HepG2 (cell line): Measurements from ENCODE around the gene SLC6A6. TPM values are rescaled to one million over a fixed set of nuclear protein-coding genes. Genes with fewer than 3 reads are reported as not detected.

Experiments used
- ATAC-seq: fragments of 200-7000 bp; cut with Tn5 transposase; 3 replicates; pipeline ENCODE4 v1.9.1; 2020; ENCODE audit warnings: mild to moderate bottlenecking, moderate library complexity
- BruUV-seq: library from RNA; stranded (reverse); fragments of 400-500 nt; replicated peaks from 2 replicates; lab custom pipeline; 2021; lab: Mats Ljungman, UMichigan
- CTCF ChIA-PET: fragments of 300-600 bp; formaldehyde crosslinking; extraction: SDS; loops from one replicate; lab custom pipeline; 2021; ENCODE audit warnings: low total read pairs, inconsistent platforms, low intra/inter-chr PET ratio; lab: Yijun Ruan, JAX
- POLR2A ChIA-PET: fragments of 350-600 bp; sonication (Branson Sonifier 250); formaldehyde crosslinking; loops from one replicate; lab custom pipeline; 2020; ENCODE audit warnings: antibody characterized with exemption, inconsistent platforms; lab: Yijun Ruan, JAX
- DNase-seq: peaks from one replicate; pipeline ENCODE4 v3.0.0-alpha.2; 2015; ENCODE audit warnings: low spot score
- FAIRE-seq: peaks from 3 replicates; lab custom pipeline; 2011; peaks lifted over from hg19 to GRCh38; lab: Jason Lieb, UNC
- H2AFZ ChIP-seq: one replicate; pipeline ENCODE4 v1.6.1; 2011; ENCODE audit warnings: low read length, inconsistent platforms
- H3K27ac ChIP-seq: fragments of 300-600 bp; 3 replicates; pipeline ENCODE4 v1.8.0; 2011; ENCODE audit warnings: mixed run types, mild to moderate bottlenecking, mixed read lengths, low read length, inconsistent platforms; ENCODE audit not compliant: insufficient read depth; ENCODE audit errors: extremely low read length
- H3K27me3 ChIP-seq, 2 experiments: fragments of 200-600 bp in 1 of 2; 2 replicates in 1 of 2; 3 replicates in 1 of 2; pipeline versions ENCODE4 v1.6.0 to v1.8.0; 2011; ENCODE audit warnings: low read length in 2 of 2, mild to moderate bottlenecking in 2 of 2, moderate library complexity in 2 of 2, inconsistent platforms in 1 of 2; ENCODE audit not compliant: insufficient read depth in 2 of 2, control insufficient read depth in 1 of 2
- H3K36me3 ChIP-seq, 2 experiments: fragments of 200-600 bp in 1 of 2; replicated peaks in 1 of 2; 2 replicates in 1 of 2; 3 replicates in 1 of 2; pipeline versions ENCODE4 v1.5.1 to v1.8.0; 2011; ENCODE audit warnings: low read length in 2 of 2, inconsistent platforms in 1 of 2; ENCODE audit not compliant: insufficient read depth in 2 of 2, control insufficient read depth in 1 of 2
- H3K4me1 ChIP-seq: 2 replicates; pipeline ENCODE4 v1.5.1; 2012; ENCODE audit warnings: low read length, inconsistent platforms; ENCODE audit not compliant: insufficient read depth
- H3K4me2 ChIP-seq: 2 replicates; pipeline ENCODE4 v1.6.0; 2011; ENCODE audit warnings: low read depth, low read length, inconsistent platforms
- H3K4me3 ChIP-seq, 3 experiments: fragments of 200-600 bp in 1 of 3; sonication (generic), shearing (Covaris generic) in 1 of 3; replicated peaks in 1 of 3; 2 replicates each; pipeline ENCODE4 v1.5.1; 2011 to 2016; ENCODE audit warnings: low read length in 3 of 3, inconsistent platforms in 2 of 3, low read depth in 2 of 3, mild to moderate bottlenecking in 2 of 3, control low read depth in 1 of 3, mixed read lengths in 1 of 3; ENCODE audit not compliant: insufficient read depth in 1 of 3
- H3K79me2 ChIP-seq: one replicate; pipeline ENCODE4 v1.6.1; 2011; ENCODE audit warnings: low read length, inconsistent platforms; ENCODE audit not compliant: insufficient read depth
- H3K9ac ChIP-seq: 2 replicates; pipeline ENCODE4 v1.6.0; 2011; ENCODE audit warnings: mild to moderate bottlenecking, low read depth, low read length, inconsistent platforms; ENCODE audit not compliant: insufficient read depth
- H3K9me3 ChIP-seq: 2 replicates; pipeline ENCODE4 v1.5.1; 2012; ENCODE audit warnings: mild to moderate bottlenecking, low read length
- H4K20me1 ChIP-seq: 2 replicates; pipeline ENCODE4 v1.6.0; 2011; ENCODE audit warnings: inconsistent platforms, mild to moderate bottlenecking, low read length, moderate library complexity; ENCODE audit not compliant: insufficient read depth
- ARID4A ChIP-seq: sonication (generic); formaldehyde crosslinking; IDR thresholded peaks from 2 replicates; pipeline ENCODE4 v1.5.0; 2020; ENCODE audit warnings: mild to moderate bottlenecking, missing genetic modification reagents, borderline replicate concordance
- ATAD3A ChIP-seq: sonication (generic); formaldehyde crosslinking; IDR thresholded peaks from 2 replicates; pipeline ENCODE4 v1.4.0; 2020; ENCODE audit warnings: missing genetic modification reagents
- FOXC1 ChIP-seq: sonication (generic); formaldehyde crosslinking; IDR thresholded peaks from 2 replicates; pipeline ENCODE4 v1.8.0; 2022; ENCODE audit warnings: mild to moderate bottlenecking, missing genetic modification reagents, borderline replicate concordance
- GTF3A ChIP-seq: sonication (generic); formaldehyde crosslinking; conservative IDR thresholded peaks from 2 replicates; pipeline ENCODE4 v1.4.0; 2020; ENCODE audit warnings: mild to moderate bottlenecking, missing genetic modification reagents
- HMGA1 ChIP-seq: sonication (generic); formaldehyde crosslinking; conservative IDR thresholded peaks from 2 replicates; pipeline ENCODE4 v1.4.0; 2020; ENCODE audit warnings: missing genetic modification reagents
- NFIC ChIP-seq: IDR thresholded peaks from 2 replicates; pipeline ENCODE4 v1.6.1; 2012; ENCODE audit warnings: mild to moderate bottlenecking, low read length, inconsistent platforms
- NFKB2 ChIP-seq: sonication (generic); formaldehyde crosslinking; IDR thresholded peaks from 2 replicates; pipeline ENCODE4 v1.4.0; 2020; ENCODE audit warnings: missing genetic modification reagents, borderline replicate concordance
- SIX1 ChIP-seq: sonication (generic); formaldehyde crosslinking; IDR thresholded peaks from 2 replicates; pipeline ENCODE4 v1.4.0; 2020; ENCODE audit warnings: missing genetic modification reagents, borderline replicate concordance
- SKIL ChIP-seq: sonication (generic); formaldehyde crosslinking; IDR thresholded peaks from 2 replicates; pipeline ENCODE4 v1.8.0; 2022; ENCODE audit warnings: missing genetic modification reagents, mild to moderate bottlenecking, moderate library complexity, borderline replicate concordance
- SMC3 ChIP-seq: IDR thresholded peaks from 2 replicates; pipeline ENCODE4 v1.6.1; 2011; ENCODE audit warnings: low read length, improper control_type of control experiment
- SSRP1 ChIP-seq: IDR thresholded peaks from 2 replicates; pipeline ENCODE4 v1.6.1; 2016; ENCODE audit warnings: control low read depth
- TEAD3 ChIP-seq: optimal IDR thresholded peaks from 2 replicates; pipeline ENCODE3; 2016; ENCODE audit warnings: borderline replicate concordance
- U2AF2 ChIP-seq: fragments of 200-400 bp; formaldehyde crosslinking; IDR thresholded peaks from 2 replicates; pipeline ENCODE4 v1.6.1; 2017; ENCODE audit warnings: low read depth, mild to moderate bottlenecking, low read length
- WGBS: methylation state at CpG from one replicate; pipeline ENCODE4 v1.1.6; 2017; ENCODE audit warnings: low lambda C conversion rate; 5-methylcytosine and 5-hydroxymethylcytosine counted together
- in situ Hi-C: cut with HindIII; loops from 2 replicates; pipeline ENCODE4 v1.10.0; 2017; ENCODE audit warnings: low pct_unique_long_range_greater_than_20kb; ENCODE audit not compliant: extremely low pct_ligation_motif_present
- intact Hi-C: fragments of 100-400 bp; cut with micrococcal nuclease; formaldehyde crosslinking; loops from one replicate; pipeline ENCODE4 v1.10.0; 2022; ENCODE audit not compliant: unreplicated experiment
- polyA plus RNA-seq, 8 experiments: library from polyadenylated mRNA; depleted of rRNA in 3 of 8; stranded (reverse) in 7 of 8; unstranded in 1 of 8; fragments of >200 nt; fragmentation: Illumina TruSeq in 4 of 8; extraction: Trizol in 4 of 8; gene quantifications; 2 replicates each; pipeline versions ENCODE4 v1.2.1 to v1.2.3, GENCODE V29; 2011 to 2016; ENCODE audit warnings: low read depth in 4 of 8, missing spikeins in 1 of 8, mixed read lengths in 1 of 8; ENCODE audit not compliant: insufficient read depth in 1 of 8
- total RNA-seq, 5 experiments: library from RNA; depleted of rRNA; stranded (reverse); fragments of >200 nt; fragmentation: Illumina TruSeq; extraction: Trizol; gene quantifications; 2 replicates each; pipeline ENCODE4 v1.2.3, GENCODE V29; 2016; ENCODE audit warnings: low read depth in 1 of 5

Gene SLC6A6
- total and polyA plus RNA-seq, 2 of the 13 experiments (the other 11 are each of a cell fraction or from before 2014, with no cell fraction given) = 14.1 to 20.7 TPM

- no peak overlapping the region for H3K9ac ChIP-seq
- intact Hi-C loops (no loop called here), in situ Hi-C loops (no loop called here)
- H4K20me1 ChIP-seq = no peaks in the 10 kb centered on the region
- H3K27ac ChIP-seq = no peak overlapping the region
- H3K79me2 ChIP-seq = no peaks in the 10 kb centered on the region
- ATAC-seq (no peak), FAIRE-seq (no peak), DNase-seq (no peak)
- H3K4me2 ChIP-seq = no peak overlapping the region
- ChIA-PET CTCF (interaction anchor here (1.2 kb wide), 1 partner anchor 209 kb away, joined by 4 read pairs; no protein-coding TSS in a partner anchor), POLR2A (no interaction called here)
- no peaks in the 10 kb centered on the region for H3K9me3 ChIP-seq
- no peaks in the 10 kb centered on the region for H3K27me3 ChIP-seq
- TF ChIP-seq FOXC1 (CRISPR knock-in tag) = no peak
- TF ChIP-seq SIX1 (CRISPR knock-in tag) = no peak
- TF ChIP-seq NFIC = no peak
- no peak for TF ChIP-seq HMGA1
- TF ChIP-seq SKIL = no peak
- TF ChIP-seq ATAD3A (CRISPR knock-in tag) = no peak
- no peak for TF ChIP-seq U2AF2
- no peak for TF ChIP-seq NFKB2
- TF ChIP-seq GTF3A (CRISPR knock-in tag) = no peak
- TF ChIP-seq ARID4A (CRISPR knock-in tag) = no peak
- no peak for TF ChIP-seq SSRP1 (CRISPR knock-in tag)
- no peak for TF ChIP-seq TEAD3 (CRISPR knock-in tag)
- no peak for TF ChIP-seq SMC3
- H3K4me1 ChIP-seq = no peaks in the 10 kb centered on the region
- no TSS peak for BruUV-seq
- 93% methylated on average over 8 of the region's 12 CpGs for WGBS
- peaks cover 13 to 62% of the 10 kb centered on the region in 2 experiments; a peak in 4 of 5 replicates for H3K36me3 ChIP-seq
- no peak overlapping the region for H2AFZ ChIP-seq
- H3K4me3 ChIP-seq = no peak overlapping the region
Measured at GRCh38 chr3:14470461-14470860, 68.1 kb downstream of the SLC6A6 start.
